Parathyroid adenoma (tissue), 2 donors: ENCODE data around the gene C20orf144.
A peak's percentile ranks its signal among the peaks of the same experiment; 100 is the strongest.

Experiments
- H2AFZ ChIP-seq: fragments of 300-600 bp; sonication (generic); one replicate; pipeline ENCODE4 v1.7.0; 2017; ENCODE audit warnings: antibody characterized with exemption, mild to moderate bottlenecking
- H3K27ac ChIP-seq: fragments of 300-600 bp; sonication (generic); one replicate; pipeline ENCODE4 v1.7.0; 2017
- H3K27me3 ChIP-seq: fragments of 300-600 bp; sonication (generic); one replicate; pipeline ENCODE4 v1.7.0; 2017; ENCODE audit warnings: low read length; ENCODE audit not compliant: control insufficient read depth, insufficient read depth
- H3K36me3 ChIP-seq: fragments of 300-600 bp; sonication (generic); one replicate; pipeline ENCODE4 v1.7.0; 2017; ENCODE audit warnings: low read length; ENCODE audit not compliant: control insufficient read depth, insufficient read depth
- H3K4me1 ChIP-seq: fragments of 300-600 bp; sonication (generic); one replicate; pipeline ENCODE4 v1.7.0; 2017; ENCODE audit warnings: control low read depth
- H3K4me2 ChIP-seq: fragments of 300-600 bp; sonication (generic); one replicate; pipeline ENCODE4 v1.7.0; 2017; ENCODE audit warnings: low read length
- H3K4me3 ChIP-seq: fragments of 300-600 bp; sonication (generic); one replicate; pipeline ENCODE4 v1.7.0; 2017; ENCODE audit warnings: low read depth, low read length
- H3K79me2 ChIP-seq: fragments of 300-600 bp; sonication (generic); one replicate; pipeline ENCODE4 v1.7.0; 2017; ENCODE audit warnings: control low read depth
- H3K9ac ChIP-seq: fragments of 300-600 bp; sonication (generic); one replicate; pipeline ENCODE4 v1.7.0; 2017; ENCODE audit warnings: mild to moderate bottlenecking
- H3K9me3 ChIP-seq: fragments of 300-600 bp; sonication (generic); one replicate; pipeline ENCODE4 v1.7.0; 2017; ENCODE audit warnings: low read length; ENCODE audit not compliant: control insufficient read depth
- TF ChIP-seq, protein P1 (sequence below): fragments of 300-600 bp; sonication (generic); IDR thresholded peaks from one replicate; pipeline ENCODE4 v1.7.0; 2017; ENCODE audit warnings: antibody characterized with exemption, mild to moderate bottlenecking
- donor health status: primary hyperparathyroidism.

C20orf144 gene

DNA sequence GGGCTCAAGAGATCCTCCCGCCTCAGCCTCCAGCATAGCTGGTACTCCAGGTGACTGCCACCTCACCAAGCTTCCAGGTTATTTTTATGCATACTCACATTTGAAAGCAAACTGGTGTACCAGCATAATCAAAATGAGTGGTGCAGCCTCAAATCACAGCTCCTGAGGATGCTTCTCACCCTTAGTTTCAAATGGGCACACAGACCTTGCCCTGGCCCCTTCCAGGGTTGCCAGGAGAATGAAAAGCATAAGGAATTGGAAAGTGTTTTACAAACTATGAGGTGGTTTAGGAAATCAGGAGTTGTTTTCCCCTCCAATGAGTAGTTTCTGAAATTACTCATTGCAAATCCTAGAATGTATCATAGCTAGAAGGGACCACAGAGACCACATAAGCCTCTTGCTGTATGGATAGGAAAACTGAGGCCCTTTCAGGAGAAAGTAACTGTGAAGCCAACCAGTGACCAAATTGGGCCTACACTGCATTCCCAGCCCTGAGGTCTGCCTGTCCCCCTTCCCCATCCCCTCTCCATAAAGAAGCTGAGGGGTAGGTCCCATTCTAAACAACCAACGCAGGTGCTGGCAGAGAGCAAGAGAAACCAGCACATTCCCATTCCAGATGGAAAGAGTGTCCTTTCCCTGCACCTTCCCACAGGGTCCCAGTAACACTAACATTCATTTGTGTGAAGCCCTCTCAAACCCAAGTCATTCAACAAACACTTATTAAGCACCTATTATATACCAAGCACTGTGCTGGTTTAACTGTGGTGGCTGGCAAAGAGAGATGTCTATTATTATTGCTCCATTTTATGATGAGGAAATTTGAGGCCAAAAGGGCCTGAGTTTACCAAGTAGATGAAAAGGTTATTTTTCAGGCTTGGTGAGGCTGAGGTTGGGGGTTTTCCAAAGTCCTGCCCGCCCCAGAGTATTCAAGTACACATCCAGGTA is 26.1 kb downstream of the C20orf144 start:
- H2AFZ ChIP-seq: no peak overlapping the region
- peak overlapping the region; percentile 21 for H3K4me2 ChIP-seq
- H3K27me3 ChIP-seq: no peaks in the 10 kb centered on the region
- H3K4me1 ChIP-seq: peaks cover 8% of the 10 kb centered on the region
- H3K9ac ChIP-seq: no peak overlapping the region
- TF ChIP-seq, protein P1, sequence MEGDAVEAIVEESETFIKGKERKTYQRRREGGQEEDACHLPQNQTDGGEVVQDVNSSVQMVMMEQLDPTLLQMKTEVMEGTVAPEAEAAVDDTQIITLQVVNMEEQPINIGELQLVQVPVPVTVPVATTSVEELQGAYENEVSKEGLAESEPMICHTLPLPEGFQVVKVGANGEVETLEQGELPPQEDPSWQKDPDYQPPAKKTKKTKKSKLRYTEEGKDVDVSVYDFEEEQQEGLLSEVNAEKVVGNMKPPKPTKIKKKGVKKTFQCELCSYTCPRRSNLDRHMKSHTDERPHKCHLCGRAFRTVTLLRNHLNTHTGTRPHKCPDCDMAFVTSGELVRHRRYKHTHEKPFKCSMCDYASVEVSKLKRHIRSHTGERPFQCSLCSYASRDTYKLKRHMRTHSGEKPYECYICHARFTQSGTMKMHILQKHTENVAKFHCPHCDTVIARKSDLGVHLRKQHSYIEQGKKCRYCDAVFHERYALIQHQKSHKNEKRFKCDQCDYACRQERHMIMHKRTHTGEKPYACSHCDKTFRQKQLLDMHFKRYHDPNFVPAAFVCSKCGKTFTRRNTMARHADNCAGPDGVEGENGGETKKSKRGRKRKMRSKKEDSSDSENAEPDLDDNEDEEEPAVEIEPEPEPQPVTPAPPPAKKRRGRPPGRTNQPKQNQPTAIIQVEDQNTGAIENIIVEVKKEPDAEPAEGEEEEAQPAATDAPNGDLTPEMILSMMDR: no peak
- H3K36me3 ChIP-seq: no peaks in the 10 kb centered on the region
- no peaks in the 10 kb centered on the region for H3K9me3 ChIP-seq
- no peaks in the 10 kb centered on the region for H3K79me2 ChIP-seq
- H3K27ac ChIP-seq: no peak overlapping the region
- no peak overlapping the region for H3K4me3 ChIP-seq

DNA sequence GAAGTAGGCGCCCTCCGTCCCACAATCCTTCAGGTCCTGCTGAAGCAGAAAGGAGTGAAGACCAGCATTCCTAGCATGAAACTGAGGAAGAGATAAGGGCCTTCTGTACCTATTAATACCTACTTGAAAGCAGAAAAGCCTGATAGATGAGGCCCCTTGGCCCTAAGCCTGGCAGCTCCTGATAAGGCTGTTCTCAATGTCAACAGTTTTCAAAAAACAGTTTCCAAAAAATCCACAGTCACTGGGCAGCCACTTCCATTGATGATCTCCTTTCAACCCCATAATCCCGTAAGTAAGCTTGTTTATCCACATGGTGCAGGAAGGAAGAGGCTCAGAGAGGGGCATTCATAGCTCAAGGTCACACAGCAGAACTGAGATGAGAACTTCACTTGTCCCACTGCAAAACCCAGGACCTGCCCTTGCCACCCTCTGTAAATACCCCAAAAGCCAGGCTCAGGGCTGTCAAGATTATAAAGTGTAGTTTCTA is 26.9 kb downstream of the C20orf144 start:
- TF ChIP-seq, protein P1: no peak
- Histone ChIP-seq H3K4me1 (peaks cover 8% of the 10 kb centered on the region), H3K9ac (no peak overlapping the region), H3K36me3 (no peaks in the 10 kb centered on the region), H3K4me3 (no peak overlapping the region), H2AFZ (no peak overlapping the region), H3K79me2 (no peaks in the 10 kb centered on the region), H3K4me2 (peak overlapping the region; percentile 21), H3K27me3 (no peaks in the 10 kb centered on the region), H3K27ac (no peak overlapping the region), H3K9me3 (no peaks in the 10 kb centered on the region)

DNA sequence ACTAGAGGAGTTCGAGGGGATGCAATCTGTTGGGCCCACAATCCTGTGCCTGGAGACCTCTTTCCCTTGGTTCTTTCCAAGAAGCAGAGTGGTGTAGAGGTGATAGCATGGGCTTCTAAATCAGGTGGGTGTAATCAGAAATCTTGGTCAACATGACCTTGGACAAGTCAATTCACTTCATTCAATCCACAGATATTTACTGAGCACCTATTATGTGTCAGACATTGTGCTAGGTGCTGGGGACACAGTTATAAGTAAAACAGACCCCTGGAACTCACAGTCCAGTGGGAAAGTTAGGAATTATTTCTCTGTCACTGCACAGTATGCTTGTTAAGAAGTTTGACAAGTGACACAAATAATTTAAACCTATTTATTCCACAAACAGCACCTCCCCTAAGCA is 27.4 kb downstream of the C20orf144 start:
- TF ChIP-seq, protein P1: no peak
- H3K4me2 ChIP-seq: no peak overlapping the region
- no peaks in the 10 kb centered on the region for H3K79me2 ChIP-seq
- H3K27me3 ChIP-seq: no peaks in the 10 kb centered on the region
- H3K9ac ChIP-seq: no peak overlapping the region
- H3K4me1 ChIP-seq: peaks cover 8% of the 10 kb centered on the region
- H3K36me3 ChIP-seq: no peaks in the 10 kb centered on the region
- no peak overlapping the region for H3K27ac ChIP-seq
- no peak overlapping the region for H3K4me3 ChIP-seq
- no peak overlapping the region for H2AFZ ChIP-seq
- H3K9me3 ChIP-seq: no peaks in the 10 kb centered on the region

DNA sequence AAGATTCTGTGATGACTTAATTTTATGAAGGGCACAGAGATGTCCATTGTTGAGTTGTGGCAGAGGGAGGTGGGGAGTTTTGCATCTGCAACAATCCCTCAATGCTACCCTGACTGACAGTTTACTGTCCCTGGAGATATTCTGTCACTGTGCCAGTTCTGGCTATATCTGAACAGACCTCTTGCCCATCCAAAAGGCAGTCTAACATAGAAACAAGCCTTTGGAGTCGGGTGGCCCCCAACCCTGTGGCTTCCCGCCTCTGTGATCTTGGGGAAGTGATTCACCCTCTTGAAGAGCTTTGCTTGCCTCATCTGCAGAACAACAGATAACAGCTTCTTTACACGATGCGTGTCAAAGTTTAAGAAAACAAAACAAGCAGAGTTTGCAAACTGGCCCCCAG is 27.8 kb downstream of the C20orf144 start:
- Histone ChIP-seq H3K9me3 (no peaks in the 10 kb centered on the region), H2AFZ (no peak overlapping the region), H3K4me1 (peaks cover 8% of the 10 kb centered on the region), H3K27me3 (no peaks in the 10 kb centered on the region), H3K4me3 (no peak overlapping the region), H3K36me3 (no peaks in the 10 kb centered on the region), H3K4me2 (no peak overlapping the region), H3K27ac (no peak overlapping the region), H3K79me2 (no peaks in the 10 kb centered on the region), H3K9ac (no peak overlapping the region)
- TF ChIP-seq, protein P1: no peak
